Fibroblast of skin of abdomen (primary cell): ENCODE results near the gene FREM2.

Experiments
- DNase-seq: peaks from one replicate; pipeline ENCODE4 v3.0.0-alpha.2; 2013

FREM2 gene

GRCh38 chr13:38685974-38686576, 802 bp upstream of the FREM2 start:
- DNase-seq, result no peak

GRCh38 chr13:38687246-38688229, 661 bp downstream of the FREM2 start:
- no peak for DNase-seq

- no peak for DNase-seq
Measured at GRCh38 chr13:38688674-38689073, 1.8 kb downstream of the FREM2 start.

GRCh38 chr13:38690231-38690630, 3.4 kb downstream of the FREM2 start:
- DNase-seq, result no peak

GRCh38 chr13:38693168-38693567, 6.3 kb downstream of the FREM2 start:
- no peak for DNase-seq

GRCh38 chr13:38693641-38694040, 6.8 kb downstream of the FREM2 start:
- no peak for DNase-seq

- DNase-seq, result no peak
Measured at GRCh38 chr13:38697197-38697596, 10.3 kb downstream of the FREM2 start.

GRCh38 chr13:38697628-38698333, 10.9 kb downstream of the FREM2 start:
- no peak for DNase-seq

- DNase-seq, result no peak
Measured at GRCh38 chr13:38700051-38700450, 13.2 kb downstream of the FREM2 start.

- DNase-seq, result no peak
Measured at GRCh38 chr13:38702669-38703068, 15.8 kb downstream of the FREM2 start.

- DNase-seq, result no peak
Measured at GRCh38 chr13:38703255-38703654, 16.4 kb downstream of the FREM2 start.

- no peak for DNase-seq
Measured at GRCh38 chr13:38705365-38705764, 18.5 kb downstream of the FREM2 start.

GRCh38 chr13:38707460-38707859, 20.6 kb downstream of the FREM2 start:
- no peak for DNase-seq

GRCh38 chr13:38713046-38713445, 26.2 kb downstream of the FREM2 start:
- DNase-seq, result no peak

- no peak for DNase-seq
Measured at GRCh38 chr13:38718374-38718773, 31.5 kb downstream of the FREM2 start.

GRCh38 chr13:38730332-38730731, 43.5 kb downstream of the FREM2 start:
- DNase-seq, result no peak

GRCh38 chr13:38733146-38733545, 46.3 kb downstream of the FREM2 start:
- DNase-seq, result no peak

- no peak for DNase-seq
Measured at GRCh38 chr13:38735665-38736440, 49.0 kb downstream of the FREM2 start.

- DNase-seq, result no peak
Measured at GRCh38 chr13:38743466-38743865, 56.6 kb downstream of the FREM2 start.

- no peak for DNase-seq
Measured at GRCh38 chr13:38752686-38753085, 65.8 kb downstream of the FREM2 start.

GRCh38 chr13:38753878-38754277, 67.0 kb downstream of the FREM2 start:
- no peak for DNase-seq

GRCh38 chr13:38755793-38756192, 68.9 kb downstream of the FREM2 start:
- no peak for DNase-seq

- no peak for DNase-seq
Measured at GRCh38 chr13:38758277-38758676, 71.4 kb downstream of the FREM2 start.
